Loucy (cell line): ENCODE measurements around the gene P3H1.

Experiments used
- EZH2phosphoT487 ChIP-seq: fragments of 200-600 bp; IDR thresholded peaks from 2 replicates; pipeline ENCODE4 v1.6.1; 2018; ENCODE audit warnings: antibody characterized with exemption, mild to moderate bottlenecking, moderate library complexity, borderline replicate concordance
- TF ChIP-seq, protein P1 (sequence below): fragments of 200-600 bp; sonication (generic); conservative IDR thresholded peaks from 2 replicates; pipeline ENCODE4 v1.5.1; 2014; ENCODE audit warnings: mild to moderate bottlenecking, antibody characterized with exemption, low read length

DNA sequence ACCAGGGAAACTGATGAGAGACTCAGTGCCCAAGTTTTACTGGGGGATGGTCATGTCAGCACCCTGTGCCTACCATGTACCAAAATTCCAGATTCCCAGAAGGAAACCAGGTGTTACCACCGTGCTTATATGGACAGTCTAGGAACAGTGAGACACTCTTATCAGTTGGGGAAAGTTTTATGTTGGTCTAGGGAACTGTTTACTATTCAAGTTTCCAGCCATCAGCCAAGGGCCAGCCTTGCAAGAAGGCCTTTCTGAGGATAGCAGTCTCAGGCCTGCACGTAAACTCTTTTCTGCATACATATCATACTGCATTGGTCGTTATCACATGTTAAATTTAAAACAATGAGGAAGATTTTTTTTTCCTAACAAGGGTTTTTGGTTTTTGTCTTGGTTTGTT, 30.6 kb upstream of the P3H1 start:
- TF ChIP-seq, protein P1, sequence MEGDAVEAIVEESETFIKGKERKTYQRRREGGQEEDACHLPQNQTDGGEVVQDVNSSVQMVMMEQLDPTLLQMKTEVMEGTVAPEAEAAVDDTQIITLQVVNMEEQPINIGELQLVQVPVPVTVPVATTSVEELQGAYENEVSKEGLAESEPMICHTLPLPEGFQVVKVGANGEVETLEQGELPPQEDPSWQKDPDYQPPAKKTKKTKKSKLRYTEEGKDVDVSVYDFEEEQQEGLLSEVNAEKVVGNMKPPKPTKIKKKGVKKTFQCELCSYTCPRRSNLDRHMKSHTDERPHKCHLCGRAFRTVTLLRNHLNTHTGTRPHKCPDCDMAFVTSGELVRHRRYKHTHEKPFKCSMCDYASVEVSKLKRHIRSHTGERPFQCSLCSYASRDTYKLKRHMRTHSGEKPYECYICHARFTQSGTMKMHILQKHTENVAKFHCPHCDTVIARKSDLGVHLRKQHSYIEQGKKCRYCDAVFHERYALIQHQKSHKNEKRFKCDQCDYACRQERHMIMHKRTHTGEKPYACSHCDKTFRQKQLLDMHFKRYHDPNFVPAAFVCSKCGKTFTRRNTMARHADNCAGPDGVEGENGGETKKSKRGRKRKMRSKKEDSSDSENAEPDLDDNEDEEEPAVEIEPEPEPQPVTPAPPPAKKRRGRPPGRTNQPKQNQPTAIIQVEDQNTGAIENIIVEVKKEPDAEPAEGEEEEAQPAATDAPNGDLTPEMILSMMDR: no peak
- no peak for TF ChIP-seq EZH2phosphoT487
